ENCODE data around the gene CLCNKA.
"Not testable (repeated sequence)": the region's sequence is repeated elsewhere in the genome, so short reads cannot be mapped to it uniquely, and the experiment has no call there.

The CLCNKA gene

DNA sequence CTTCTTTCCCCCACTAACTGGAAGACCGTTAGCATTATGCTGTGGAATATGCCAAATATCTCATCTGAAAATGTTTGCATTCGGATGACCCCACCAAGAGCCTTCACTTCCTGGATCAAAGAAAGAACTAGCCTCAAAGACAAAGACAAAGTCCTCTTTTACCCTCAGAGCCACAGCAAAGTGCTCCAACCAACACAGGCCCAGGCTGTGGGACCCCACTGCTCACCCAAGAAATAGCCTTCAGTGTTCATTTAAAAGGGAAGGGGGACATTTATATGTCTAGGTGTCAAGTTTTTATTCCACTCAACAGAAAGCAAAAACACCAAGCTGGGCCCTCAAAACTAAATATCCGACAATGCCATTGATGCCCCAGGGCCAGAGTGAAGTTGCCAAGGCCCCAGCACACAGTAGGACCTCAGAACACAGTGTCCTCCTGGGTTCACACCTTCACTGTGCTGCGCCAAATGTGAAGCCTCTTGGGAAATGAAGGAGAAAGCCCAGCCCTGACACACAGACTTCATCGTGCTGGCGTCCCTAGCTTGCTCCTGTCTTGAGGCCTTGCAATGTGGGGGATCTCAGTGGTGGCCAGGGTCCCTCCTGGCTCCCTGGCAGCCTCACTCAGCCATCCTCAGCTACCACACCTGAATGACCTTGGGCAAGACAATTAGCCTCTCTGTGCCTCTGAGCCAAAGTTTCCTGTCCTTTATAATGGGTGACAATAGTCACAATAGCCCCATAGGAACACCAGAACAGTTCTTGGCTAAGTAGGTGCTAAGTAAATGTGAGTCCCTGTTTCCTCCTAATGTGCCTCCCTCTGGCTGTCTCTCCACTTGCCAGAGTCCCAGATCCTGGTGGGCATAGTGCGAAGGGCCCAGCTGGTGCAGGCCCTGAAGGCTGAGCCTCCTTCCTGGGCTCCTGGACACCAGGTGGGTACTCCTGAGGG is 33.0 kb downstream of the CLCNKA start:
- Mint-ChIP-seq H3K27ac (no peak overlapping the region), H3K36me3 (ENCODE audit: low read depth) (no peaks in the 10 kb centered on the region), H3K4me3 (no peak overlapping the region), H3K27me3 (ENCODE audit: low read depth, poor library complexity) (peaks cover 9% of the 10 kb centered on the region), H3K4me1 (peaks cover 14% of the 10 kb centered on the region), H3K9me3 (no peaks in the 10 kb centered on the region)
- TF ChIP-seq, protein P1, sequence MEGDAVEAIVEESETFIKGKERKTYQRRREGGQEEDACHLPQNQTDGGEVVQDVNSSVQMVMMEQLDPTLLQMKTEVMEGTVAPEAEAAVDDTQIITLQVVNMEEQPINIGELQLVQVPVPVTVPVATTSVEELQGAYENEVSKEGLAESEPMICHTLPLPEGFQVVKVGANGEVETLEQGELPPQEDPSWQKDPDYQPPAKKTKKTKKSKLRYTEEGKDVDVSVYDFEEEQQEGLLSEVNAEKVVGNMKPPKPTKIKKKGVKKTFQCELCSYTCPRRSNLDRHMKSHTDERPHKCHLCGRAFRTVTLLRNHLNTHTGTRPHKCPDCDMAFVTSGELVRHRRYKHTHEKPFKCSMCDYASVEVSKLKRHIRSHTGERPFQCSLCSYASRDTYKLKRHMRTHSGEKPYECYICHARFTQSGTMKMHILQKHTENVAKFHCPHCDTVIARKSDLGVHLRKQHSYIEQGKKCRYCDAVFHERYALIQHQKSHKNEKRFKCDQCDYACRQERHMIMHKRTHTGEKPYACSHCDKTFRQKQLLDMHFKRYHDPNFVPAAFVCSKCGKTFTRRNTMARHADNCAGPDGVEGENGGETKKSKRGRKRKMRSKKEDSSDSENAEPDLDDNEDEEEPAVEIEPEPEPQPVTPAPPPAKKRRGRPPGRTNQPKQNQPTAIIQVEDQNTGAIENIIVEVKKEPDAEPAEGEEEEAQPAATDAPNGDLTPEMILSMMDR (IDR thresholded peaks at IDR 0.05), result no peak
- no peak for DNase-seq

GRCh38 chr1:16055613-16056520 is 34.0 kb downstream of the CLCNKA start:
- H3K4me1 Mint-ChIP-seq, result peaks cover 8% of the 10 kb centered on the region

DNA sequence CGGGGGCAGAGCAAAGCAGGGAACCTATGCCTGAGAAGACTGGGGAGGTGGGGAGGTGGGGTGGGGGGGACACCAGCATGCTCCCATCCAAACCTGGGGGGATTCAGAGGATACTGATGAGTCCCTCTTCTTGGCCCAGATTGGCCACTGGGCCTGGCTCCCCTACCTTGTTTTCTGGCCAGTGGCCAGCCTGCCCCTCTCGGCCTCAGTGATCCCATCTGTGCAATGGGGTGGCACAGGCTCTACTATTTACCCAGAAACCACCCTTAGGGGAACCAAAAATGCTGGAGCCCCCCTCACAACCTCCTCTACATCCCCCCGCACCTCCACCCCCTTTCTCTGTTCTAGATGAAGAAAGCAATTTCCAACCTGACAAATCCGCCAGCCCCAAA is 34.7 kb downstream of the CLCNKA start:
- not testable (repeated sequence) for H3K4me1 Mint-ChIP-seq; H3K9me3 Mint-ChIP-seq; DNase-seq; H3K36me3 Mint-ChIP-seq (ENCODE audit: low read depth); H3K27ac Mint-ChIP-seq; H3K4me3 Mint-ChIP-seq
- H3K27me3 Mint-ChIP-seq (ENCODE audit: low read depth, poor library complexity), result peaks cover 17% of the 10 kb centered on the region

More at GRCh38 chr1:16055613-16056520, 34.0 kb downstream of the CLCNKA start:
- TF ChIP-seq, protein P1 (IDR thresholded peaks at IDR 0.05), result peak; percentile 95
- Mint-ChIP-seq H3K27me3 (ENCODE audit: low read depth, poor library complexity) (peaks cover 16% of the 10 kb centered on the region), H3K36me3 (ENCODE audit: low read depth) (no peaks in the 10 kb centered on the region), H3K27ac (no peak overlapping the region), H3K9me3 (no peaks in the 10 kb centered on the region), H3K4me3 (no peak overlapping the region)
- DNase-seq, result peak; percentile 98

GRCh38 chr1:16057314-16057915 is 35.6 kb downstream of the CLCNKA start:
- H3K9me3 Mint-ChIP-seq; DNase-seq; H3K4me1 Mint-ChIP-seq; H3K27ac Mint-ChIP-seq; H3K4me3 Mint-ChIP-seq; H3K36me3 Mint-ChIP-seq (ENCODE audit: low read depth): not testable (repeated sequence)
- peaks cover 17% of the 10 kb centered on the region for H3K27me3 Mint-ChIP-seq (ENCODE audit: low read depth, poor library complexity)

- not testable (repeated sequence) for H3K36me3 Mint-ChIP-seq (ENCODE audit: low read depth); H3K27ac Mint-ChIP-seq; H3K4me3 Mint-ChIP-seq; DNase-seq; H3K9me3 Mint-ChIP-seq
- H3K4me1 Mint-ChIP-seq, result peaks cover 11% of the 10 kb centered on the region
- peaks cover 17% of the 10 kb centered on the region for H3K27me3 Mint-ChIP-seq (ENCODE audit: low read depth, poor library complexity)
These were observed 36.7 kb downstream of the CLCNKA start for GRCh38 chr1:16058394-16059120.

DNA sequence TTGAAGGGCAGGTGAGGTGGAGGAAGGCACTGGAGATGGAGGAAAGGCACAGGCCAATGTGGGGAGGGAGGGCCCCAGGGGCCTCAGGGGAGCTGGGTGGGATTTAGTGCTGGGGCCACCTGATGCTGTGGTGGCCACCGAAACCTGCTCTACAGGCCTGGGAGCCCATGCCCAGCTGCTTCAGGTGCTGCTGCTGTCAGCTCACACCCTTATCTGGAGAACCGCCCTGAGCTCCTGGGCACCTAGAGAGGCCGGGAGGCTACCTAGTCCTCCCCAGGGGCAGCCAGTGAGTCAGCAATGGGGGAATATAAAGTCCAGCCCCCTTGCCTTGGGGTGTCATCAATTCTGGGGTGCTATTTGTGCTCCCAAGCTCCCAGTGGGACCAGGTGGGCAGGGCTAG is 39.4 kb downstream of the CLCNKA start:
- no peak overlapping the region for H3K4me3 Mint-ChIP-seq
- H3K9me3 Mint-ChIP-seq, result no peaks in the 10 kb centered on the region
- no peaks in the 10 kb centered on the region for H3K36me3 Mint-ChIP-seq (ENCODE audit: low read depth)
- peaks cover 26% of the 10 kb centered on the region for H3K4me1 Mint-ChIP-seq
- TF ChIP-seq, protein P1 (IDR thresholded peaks at IDR 0.05), result no peak
- DNase-seq, result no peak
- no peak overlapping the region for H3K27ac Mint-ChIP-seq
- peaks cover 19% of the 10 kb centered on the region for H3K27me3 Mint-ChIP-seq (ENCODE audit: low read depth, poor library complexity)

DNA sequence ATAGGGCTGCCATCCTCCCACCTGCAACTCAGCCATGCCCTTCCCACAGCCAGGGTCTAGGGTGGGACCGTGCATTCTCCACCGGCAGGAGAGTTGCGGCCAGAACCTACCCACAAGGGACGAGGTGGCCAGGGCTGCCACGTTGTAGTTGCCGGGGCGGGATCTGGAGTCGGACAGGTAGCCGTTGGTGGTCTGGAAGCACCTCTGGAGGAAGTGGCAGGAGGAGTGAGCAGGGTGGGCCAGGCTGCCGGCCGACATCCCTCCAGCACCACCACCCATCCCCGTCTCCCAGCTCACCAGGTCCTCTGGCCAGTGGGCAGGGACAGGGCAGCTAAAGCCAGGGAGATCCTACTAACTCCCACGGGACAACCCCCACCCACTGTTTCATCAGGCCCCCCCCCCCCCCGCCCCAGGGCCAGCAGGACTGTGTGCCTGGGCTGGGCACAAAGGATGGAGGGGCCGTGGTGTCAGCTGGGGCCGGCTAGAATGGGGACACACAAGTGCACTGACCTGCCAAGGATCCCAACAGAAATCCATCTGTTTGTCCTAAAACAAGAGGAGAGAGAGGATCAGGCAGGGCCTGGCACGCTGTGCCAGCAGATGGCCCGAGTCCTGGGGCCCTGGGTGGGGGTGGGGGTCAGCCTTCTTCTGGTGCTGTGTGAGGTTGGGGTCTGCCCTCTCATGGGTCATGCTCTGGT is 40.3 kb downstream of the CLCNKA start:
- H3K27ac Mint-ChIP-seq; H3K36me3 Mint-ChIP-seq (ENCODE audit: low read depth); H3K9me3 Mint-ChIP-seq; H3K4me3 Mint-ChIP-seq; DNase-seq: not testable (repeated sequence)
- Mint-ChIP-seq H3K27me3 (ENCODE audit: low read depth, poor library complexity) (peaks cover 19% of the 10 kb centered on the region), H3K4me1 (peaks cover 26% of the 10 kb centered on the region)

DNA sequence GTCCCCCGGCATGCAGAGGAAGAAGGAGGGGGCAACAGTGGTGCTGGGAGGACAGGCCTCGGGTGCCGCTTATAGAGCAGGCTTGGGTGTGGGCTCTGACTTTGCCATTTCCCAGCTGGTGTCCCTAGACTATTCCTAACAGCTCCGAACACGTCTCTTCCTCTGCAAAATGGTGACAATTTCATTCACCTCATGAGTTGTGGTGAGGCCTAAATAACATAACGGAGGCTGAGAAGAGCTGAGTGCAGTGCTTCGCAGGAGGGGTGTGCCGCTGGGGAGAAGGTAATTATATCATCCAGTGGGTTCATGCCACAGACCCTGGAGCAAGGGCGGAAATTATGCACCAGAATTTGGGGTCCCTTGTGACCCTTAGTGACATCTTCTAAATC is 40.8 kb downstream of the CLCNKA start:
- H3K4me1 Mint-ChIP-seq, result peaks cover 32% of the 10 kb centered on the region
- H3K27me3 Mint-ChIP-seq (ENCODE audit: low read depth, poor library complexity), result peaks cover 19% of the 10 kb centered on the region
- not testable (repeated sequence) for H3K36me3 Mint-ChIP-seq (ENCODE audit: low read depth)

More for the DNA sequence above, 40.8 kb downstream of the CLCNKA start:
- DNase-seq, H3K27ac Mint-ChIP-seq, H3K9me3 Mint-ChIP-seq, H3K4me3 Mint-ChIP-seq: not testable (repeated sequence)

Measured in nephron progenitor cell (in vitro differentiated cells).